NCI-H69 (cell line): ENCODE data around the gene RHOB.
"Not testable (repeated sequence)": the region's sequence is repeated elsewhere in the genome, so short reads cannot be mapped to it uniquely, and the experiment has no call there.

Source experiments
- DNase-seq: peaks from one replicate; lab custom pipeline; 2025; lab: John Stamatoyannopoulos, UW

The RHOB gene

DNA sequence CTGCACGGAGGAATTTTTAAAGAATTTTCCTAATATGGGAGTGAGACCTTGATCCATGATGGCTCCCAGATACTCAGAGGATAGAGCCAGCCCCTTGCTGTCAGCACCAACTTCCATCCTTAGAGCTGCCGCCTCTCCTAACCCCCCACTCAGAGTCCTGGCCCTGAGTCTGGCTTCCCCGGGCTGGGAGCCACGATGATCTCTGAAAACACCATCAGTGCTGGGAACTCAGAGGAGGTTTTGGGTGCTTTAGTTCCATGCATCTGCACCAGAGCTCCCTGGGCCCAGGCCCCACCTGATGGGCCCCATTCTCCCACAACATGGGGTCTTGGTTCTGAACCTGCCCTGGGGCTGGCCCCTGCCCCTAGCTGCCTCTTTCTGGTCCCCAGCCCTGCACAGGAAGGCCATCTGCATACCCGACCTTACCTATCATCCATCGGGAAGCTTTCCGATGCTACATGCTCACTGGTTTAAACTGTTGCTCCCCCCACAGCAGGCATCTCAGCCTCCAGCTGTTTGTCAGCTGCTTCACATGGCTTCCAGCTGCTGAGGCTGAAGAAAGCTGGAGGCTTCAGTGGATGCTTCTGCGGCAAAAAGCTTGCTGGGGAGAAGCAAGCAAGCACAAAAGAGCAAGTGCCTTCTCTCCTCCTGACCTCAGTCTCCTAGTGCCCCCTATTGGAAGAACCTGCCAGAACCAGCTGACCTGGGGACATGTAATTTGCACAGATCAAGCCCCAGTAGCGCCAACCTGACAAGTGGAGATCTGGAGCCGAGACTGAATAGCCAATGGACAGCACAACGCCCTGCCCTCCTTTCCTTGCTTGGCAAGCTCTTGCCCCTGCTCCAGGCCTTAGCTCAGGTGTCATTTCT lies 24.2 kb upstream of the RHOB start:
- peak; percentile 48 for DNase-seq

DNA sequence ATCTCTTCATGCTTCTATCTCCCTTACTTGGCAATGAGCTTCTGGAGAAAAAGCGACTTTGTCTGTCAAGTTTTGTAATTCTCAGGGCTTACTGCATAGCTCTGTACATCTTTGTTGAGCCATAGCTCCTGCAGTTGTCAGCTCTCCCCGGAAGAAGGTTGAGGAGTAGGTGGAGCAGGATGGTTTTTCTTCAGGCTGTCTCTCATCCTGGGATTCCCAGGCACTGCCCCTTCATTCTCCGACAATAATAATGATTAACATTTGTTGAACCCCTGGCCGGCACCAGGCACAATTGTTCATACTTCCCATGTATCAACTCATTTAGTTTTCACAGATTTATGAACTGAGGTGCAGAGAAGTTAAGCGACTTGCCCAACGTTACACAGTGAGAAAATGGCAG lies 23.5 kb upstream of the RHOB start:
- no peak for DNase-seq

DNA sequence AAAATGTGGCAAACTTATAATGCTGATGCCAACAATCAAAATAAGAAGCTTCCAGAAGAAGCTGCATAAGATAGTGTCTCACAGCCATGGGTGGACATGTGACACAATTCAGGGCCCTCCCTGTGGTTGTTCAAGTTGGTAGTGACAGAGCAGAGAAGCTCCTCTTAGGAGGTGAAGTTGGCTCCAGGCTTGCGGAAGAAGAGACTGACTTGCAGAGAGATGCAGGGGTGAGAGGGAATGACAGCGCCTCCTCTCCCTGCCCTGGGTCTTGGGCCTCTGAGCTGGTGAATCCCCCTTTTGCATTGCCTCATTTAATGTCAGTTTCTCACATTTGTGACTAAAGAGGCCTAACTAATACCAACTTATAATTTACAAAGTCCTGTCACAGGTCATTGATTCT lies 23.0 kb upstream of the RHOB start:
- no peak for DNase-seq

DNA sequence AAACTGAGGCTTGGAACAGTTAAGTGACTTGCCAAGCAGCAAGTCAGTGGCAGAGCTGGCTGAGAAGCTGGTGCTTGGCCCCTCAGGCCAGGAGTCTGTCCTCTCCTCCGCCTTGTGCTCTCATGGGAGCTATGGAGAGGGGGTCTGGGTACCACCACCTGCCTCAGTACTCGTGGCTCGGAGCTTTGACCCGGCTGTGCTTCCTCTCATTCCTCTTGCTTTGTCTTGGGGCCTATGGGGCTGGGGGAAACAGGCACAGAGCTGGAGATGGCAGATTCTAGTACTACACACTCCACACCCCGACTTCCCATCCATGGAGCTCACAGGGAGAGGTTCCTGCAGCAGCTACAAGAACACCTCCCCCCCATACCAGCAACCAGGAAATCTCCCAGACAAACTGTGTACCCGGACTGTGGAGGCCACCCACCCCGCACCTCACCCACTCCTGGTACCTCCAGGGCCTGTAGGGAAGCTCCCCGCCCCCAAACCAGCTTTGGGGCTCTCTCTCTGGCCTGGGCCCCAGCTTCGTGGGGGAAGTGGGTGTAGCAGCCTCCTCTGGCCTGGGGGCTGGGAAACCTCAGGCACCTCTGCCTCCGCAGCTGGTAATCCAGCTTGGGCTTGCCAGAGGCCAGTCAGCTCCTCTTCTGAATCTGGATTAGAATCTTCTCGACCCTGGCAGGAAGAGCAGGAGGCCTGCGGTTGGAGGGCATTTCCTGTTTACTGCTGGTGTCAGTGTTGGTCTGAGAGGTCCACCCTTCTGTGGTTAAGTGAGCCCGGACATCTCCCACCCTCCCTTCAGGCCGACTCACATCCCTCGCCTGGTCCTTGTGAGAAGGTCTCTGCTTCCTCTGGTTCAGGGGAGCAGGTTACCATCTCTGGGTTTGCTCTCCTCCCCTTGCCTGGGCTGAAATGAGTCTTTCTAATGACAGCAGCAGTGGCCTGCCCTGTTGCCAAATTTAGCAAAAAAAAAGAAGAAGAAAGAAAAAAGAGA lies 22.3 kb upstream of the RHOB start:
- DNase-seq = no peak

DNA sequence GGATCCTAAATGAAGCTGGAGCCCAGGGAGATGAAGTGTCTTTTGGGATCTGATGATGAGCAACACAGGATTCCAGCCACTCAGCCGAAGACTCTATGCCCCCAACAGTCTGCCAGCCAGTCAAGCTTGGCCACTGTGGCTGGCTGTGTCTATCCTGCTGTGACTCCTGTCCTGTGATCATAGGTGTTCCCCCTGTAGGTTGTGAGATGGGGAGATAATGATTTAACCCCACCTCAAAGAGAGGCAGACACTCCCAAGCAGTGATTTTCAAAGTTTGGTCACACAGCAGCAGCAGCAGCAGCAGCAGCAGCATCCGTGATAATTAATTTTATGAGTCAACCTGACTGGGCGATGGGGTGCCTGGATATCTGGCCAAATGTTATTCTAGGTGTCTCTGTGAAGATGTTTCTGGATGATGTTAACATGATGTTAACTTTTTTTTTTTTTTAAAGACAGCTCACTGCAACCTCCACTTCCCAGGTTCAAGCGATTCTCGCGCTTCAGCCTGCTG lies 21.4 kb upstream of the RHOB start:
- DNase-seq = no peak

DNA sequence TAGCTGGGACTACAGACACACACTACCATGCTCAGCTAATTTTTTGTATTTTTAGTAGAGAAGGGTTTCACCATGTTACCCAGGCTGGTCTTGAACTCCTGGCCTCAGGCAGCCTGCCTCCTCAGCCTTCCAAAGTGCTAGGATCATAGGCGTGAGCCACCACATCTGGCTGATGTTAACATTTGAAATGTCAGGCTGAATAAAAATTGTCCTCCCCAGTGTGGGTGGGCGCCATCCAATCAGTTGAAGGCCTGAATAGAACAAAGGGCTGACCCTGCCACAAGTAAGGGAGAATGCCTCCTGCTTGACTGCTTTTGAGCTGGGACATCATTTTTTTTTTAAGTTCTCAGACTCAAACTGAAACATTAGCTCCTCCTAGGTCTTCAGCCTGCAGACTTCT lies 21.0 kb upstream of the RHOB start:
- no peak for DNase-seq

DNA sequence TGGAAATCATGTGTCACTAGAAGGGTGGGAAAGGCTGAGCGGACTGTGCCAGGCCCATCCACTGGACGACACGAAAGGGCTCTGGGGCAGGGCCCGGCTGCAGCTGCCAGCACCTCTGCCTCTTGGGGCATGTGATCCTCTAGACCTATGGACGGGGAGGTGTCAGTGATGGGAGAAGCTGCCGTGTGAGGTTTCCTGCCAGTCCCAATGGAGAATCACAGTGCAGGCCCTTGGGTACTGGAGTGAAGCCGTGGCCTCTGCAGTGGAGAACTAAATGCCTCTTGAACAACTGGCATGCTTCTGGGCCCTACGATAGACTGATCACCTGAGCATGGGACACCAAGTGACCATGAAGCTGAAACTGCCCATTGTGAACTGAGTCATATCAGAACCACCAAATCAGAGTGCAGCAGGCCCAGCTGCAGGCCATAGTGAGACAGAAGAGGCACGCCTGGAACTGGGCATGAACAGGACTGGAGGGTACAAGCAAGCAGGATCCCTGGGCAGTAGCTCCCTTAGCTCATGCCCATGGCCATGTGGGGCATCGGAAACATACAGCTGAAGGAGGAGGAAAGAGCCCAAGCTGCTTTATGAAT lies 18.8 kb upstream of the RHOB start:
- DNase-seq = no peak

DNA sequence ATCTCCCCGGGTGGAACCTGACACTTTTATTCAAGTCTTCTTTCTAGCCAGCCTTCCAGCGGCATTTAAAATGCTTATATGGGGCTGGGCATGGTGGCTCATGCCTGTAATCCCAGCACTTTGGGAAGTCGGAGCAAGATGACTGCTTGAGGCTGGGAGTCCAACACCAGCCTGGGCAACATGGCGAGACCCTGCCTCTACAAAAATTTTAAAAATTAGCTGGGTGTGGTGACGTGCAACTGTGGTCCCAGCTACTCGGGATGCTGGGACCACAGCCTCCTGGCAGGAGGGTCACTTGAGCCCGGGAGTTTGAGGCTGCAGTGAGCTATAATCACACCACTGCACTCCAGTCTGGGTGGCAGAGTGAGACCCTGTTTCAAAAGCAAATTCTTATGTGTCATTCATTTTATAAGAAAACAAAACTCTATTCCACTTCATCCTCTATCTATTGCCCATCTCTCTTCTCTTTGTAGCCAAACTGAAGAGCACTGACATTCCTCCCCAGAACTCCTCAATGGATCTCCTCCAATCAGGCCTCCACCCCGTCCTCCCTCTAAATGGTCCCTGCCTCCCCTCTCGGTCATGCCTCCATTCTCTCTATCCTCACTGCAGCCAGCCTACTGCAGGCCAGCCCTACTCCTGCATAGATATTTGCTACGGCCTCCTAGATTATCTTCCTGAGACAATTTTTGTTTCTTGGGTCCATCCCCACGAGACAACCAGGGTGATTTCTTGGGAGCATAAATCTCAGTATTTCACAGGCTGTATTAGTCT lies 18.0 kb upstream of the RHOB start:
- DNase-seq = no peak

DNA sequence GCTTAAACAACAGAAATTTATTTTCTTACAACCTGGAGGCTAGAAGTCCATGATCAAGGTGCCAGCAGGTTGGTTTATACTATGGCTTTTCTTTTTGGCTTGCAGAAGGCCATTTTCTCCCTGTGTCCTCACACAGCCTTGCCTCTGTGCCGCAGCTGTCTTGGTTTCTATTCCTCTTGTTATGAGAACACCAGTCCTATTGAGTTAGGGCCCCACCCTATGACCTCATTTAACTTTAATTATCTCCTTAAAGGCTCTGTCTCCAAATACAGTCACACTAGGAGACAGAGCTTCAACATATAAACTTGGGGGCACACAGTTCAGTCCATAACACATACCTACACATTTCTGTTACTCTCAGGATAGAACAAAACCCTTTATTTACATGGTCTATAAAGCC lies 17.3 kb upstream of the RHOB start:
- no peak for DNase-seq

DNA sequence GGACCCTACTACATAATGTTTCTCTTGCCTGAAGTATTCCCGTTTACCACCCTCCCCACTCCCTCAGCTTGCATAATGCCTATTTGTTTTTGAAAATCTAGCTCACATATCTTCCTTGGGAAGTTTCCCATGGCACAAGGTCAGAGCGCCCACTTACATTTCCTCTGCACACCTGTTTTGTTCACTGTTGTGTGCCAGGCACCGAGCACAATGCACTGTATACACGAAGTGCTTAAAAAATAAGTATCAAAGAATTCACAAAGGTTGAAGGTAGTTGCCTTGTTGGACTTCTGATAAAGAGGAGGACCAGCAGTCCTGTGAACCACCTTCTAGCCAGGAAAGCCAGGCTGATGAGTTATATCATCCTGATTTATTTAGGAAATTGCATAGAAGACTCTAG lies 16.8 kb upstream of the RHOB start:
- no peak for DNase-seq

DNA sequence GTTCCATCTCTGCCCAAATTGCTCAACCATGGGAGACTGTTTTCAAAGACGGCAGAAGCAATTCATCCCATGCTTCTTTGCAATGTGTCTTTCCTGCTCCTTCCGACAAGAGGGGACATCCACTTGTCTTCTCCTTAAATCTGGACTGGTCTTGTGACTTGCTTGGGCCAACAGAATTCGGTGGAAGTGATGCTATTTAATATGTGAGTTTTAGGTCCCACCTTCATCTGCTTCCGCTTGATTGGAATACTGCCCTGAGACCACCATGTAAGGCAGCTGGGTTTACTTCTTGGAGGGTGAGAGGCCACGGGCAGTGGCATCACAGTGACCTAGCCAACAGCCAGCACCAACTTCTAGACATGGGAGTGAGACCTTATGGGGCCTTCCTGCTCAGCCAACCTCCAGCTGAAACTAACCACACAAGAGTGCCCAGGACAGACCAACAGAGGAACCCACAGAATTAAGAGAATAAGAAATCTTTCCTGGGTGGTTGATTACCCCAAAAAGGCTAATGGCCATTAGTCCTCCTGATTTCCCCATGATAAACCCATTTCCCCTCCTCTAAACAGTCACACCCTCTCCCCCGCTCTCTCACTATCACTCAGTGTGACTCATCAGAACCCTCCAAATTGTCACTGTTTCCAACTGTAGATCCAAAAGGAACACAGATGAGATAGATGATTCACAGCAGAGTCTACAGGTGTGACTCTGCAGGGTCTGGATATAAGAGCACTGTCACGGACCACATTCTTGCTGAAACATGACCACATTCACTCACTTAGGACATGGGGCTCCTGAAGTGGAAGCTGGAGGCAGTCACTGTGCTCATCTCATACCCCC lies 16.2 kb upstream of the RHOB start:
- DNase-seq = no peak

DNA sequence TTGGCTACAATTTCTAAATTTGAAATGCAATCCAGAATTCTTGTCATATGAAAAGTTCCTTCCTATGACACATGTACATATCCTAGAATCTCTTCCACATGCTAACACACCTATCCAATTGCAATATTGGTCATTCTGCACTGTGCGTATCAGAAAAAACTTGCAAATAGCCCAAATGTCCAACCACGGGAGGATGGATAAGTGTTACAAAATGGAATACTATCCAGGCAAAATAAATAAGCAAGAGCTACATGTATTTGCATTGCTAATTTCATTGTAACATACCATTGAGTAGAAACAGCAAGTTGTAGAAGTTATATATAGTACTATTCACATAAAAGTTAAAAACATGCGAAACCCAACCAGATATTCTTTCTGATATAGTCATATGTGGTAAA lies 15.6 kb upstream of the RHOB start:
- no peak for DNase-seq

DNA sequence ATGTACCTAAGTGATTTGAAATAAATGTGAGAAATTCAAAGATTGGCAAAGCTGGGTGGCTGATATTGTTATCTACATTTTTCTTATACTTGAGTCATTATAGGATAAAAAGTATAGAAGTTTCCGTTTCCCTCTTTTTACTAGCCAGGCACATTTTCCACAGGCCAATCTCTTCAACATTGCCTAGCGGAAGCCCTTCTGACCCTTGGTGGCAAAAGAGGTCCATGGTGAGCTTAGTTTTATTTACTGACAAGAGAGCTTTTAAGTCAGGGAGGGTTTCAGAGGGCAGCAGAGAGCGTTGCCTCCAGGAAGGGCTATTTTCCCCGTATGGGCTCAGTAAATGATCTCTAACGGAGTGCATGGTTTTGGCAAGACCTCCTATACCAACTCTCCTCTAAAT lies 15.1 kb upstream of the RHOB start:
- no peak for DNase-seq

DNA sequence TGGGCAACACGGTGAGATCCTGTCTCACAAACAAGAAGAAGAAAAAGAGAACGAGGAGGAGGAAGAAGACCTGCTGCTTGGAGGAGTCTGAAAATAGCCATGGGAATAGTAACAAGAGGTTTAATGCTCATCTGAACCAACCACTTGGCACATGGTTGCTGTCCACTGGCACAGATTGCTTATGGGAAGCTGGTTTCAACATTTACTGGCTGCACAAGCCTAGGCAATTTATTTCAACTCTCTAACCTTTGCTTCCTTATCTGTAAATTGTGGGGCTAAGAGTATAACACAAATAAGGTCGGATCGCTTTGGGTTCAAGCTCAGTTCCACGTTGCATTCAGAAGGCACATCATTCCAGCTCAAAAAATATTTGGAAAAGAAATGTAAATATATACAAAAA lies 14.2 kb upstream of the RHOB start:
- no peak for DNase-seq

DNA sequence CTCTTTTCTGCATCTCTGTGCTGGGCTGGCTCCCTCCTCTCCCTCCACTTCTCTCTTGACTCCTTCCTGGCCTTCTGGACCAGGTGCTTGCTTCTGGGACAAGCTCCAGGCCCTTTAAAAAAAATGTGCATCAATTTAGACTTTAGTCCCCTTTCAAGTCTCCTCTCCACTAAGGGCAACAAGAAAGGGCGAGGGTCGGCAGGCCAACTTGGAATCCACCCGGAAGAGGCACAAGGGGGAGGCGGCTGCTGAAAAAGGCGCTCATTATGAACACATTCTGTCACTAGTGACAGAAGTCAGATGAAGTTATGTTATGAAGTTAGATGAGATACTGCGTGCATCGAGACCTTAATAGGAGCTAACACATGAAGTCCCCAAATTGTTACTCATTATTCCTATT lies 13.6 kb upstream of the RHOB start:
- DNase-seq = no peak

DNA sequence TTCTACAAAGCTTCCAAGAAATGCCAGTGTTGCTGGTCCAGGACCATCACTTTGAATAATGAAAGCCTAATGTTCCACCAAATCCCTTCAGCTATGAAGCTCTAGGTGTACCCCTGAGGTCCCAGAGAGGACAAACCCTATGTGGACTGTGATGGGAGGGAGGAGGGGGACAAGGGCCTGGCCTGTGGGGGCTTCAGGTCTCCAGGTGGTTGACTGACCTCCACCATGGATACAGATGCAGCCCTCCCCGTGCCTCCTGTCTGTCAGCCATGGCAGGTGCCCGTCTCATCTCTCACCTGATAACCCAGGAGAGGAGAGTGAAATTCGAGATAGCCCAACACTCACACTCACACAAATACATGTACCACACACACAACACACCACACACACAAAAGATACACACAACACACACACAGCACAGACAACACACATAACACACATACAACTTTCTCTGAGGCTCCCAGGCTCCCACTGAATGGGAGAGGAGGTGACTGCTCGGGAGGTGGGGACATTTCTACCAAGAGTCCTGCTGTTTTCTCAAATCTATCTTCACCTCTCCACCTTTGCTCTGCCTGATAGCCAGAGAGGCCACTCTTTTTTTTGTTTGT lies 12.8 kb upstream of the RHOB start:
- DNase-seq = no peak

DNA sequence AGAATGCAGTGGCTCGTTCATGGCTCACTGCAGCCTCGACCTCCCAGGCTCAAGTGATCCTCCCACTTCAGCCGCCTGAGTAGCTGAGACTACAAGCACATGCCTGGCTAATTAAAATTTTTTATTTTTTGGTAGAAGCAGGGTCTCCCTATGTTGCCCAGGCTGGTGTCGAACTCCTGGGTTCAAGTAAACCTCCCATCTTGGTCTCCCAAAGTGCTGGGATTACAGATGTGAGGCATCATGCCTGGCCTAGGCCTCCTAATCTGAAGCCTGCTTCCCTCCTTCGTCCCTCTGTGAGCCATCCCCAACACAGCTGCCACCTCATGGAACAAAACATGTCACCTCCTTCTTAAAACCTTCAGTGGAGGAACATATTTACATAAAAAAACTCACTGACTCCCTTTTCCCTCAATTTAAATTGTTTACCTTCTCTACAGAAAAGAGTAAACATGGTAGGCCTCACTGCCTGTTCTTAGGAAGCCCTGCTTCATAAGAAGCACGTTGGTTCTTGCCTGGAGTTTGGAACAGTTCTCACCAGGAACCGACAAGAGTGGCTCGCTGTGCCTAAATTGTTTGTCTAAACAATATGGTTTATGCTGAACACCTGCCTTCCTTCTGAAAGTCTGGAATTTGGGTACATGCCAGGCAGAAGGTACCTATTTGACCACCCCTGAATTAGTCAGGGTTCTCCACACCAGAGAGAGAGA lies 12.1 kb upstream of the RHOB start:
- DNase-seq = peak; percentile 58

DNA sequence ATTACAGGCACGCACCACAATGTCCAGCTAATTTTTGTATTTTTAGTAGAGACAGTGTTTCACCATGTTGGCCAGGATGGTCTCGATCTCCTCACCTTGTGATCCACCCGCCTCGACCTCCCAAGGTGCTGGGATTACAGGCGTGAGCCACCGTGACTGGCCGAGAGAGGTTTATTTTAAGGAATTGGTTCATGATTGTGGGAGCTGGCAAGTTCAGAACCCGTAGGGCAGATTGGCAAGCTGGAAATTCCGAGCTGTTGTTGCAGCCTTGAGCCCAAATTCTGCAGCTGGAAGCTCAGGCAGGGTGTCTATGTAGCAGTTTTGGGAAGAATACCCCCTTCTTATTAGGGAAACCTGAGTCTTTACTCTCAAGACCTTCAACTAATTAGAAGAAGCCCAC lies 11.4 kb upstream of the RHOB start:
- DNase-seq = not testable (repeated sequence)

DNA sequence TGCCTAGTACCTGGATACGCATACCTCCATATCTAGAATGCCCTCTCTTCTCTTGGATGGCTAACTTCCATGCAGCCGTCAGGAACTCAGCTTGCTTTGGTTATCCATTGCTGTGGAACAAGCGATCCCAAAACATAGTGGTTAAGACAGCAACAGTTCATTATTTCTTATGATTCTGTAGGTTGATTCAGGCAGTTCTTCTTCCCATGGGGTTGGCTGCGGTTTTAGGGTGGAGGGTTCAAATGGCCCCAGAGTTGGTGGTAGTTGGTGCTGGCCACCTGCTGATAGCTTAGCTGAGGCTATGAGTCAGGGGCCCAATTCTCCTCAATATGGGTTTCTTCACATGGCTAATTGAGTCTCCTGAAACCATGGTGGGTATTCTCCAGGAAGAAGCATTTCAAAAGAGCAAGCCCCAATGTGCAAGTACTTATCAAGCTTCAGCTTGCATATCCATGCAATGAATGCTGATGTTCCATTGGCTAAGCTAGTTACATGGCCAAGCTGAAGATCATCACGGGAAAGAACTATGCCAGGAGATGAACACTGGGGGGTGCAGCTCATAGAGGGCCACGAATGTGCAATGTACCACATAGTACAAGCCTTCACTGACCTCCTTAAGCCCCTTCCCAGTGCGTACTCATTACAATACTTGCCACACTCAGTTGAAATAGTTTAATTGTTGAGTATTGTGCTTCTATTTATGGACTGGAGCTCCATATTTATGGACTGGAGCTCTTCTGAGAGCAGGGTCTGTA lies 10.0 kb upstream of the RHOB start:
- DNase-seq = no peak
